Measurements from ENCODE around the gene CD160.

GRCh38 chr1:145688924-145689323, 30.4 kb upstream of the CD160 start:
- no peak for TF ChIP-seq GATA3 (IDR thresholded peaks at IDR 0.05; ENCODE audit: low read depth, low read length)
- no peak for TF ChIP-seq GATA2 (IDR thresholded peaks at IDR 0.05; ENCODE audit: low read depth, low read length)
